H9 (cell line): ENCODE results near the gene BCL2L15. TPM values are rescaled to one million over a fixed set of nuclear protein-coding genes. Genes with fewer than 3 reads are reported as not detected.

Experiments
- DNase-seq: peaks from one replicate; pipeline ENCODE4 v3.0.0-alpha.2; 2017
- H2AFZ ChIP-seq: one replicate; pipeline ENCODE4 v1.6.1; 2013; ENCODE audit warnings: mild to moderate bottlenecking, low read length, control low read depth, moderate library complexity
- H2AK5ac ChIP-seq: 2 replicates; pipeline ENCODE4 v1.6.1; 2013; ENCODE audit warnings: low read length, control low read depth, mixed read lengths; ENCODE audit not compliant: insufficient read length
- H2BK120ac ChIP-seq: one replicate; pipeline ENCODE4 v1.6.1; 2013; ENCODE audit warnings: low read depth, mild to moderate bottlenecking, low read length, control low read depth, inconsistent platforms; ENCODE audit not compliant: poor library complexity, severe bottlenecking
- H2BK12ac ChIP-seq: 2 replicates; pipeline ENCODE4 v1.6.1; 2013; ENCODE audit warnings: low read length, control low read depth, mixed read lengths, low read depth; ENCODE audit not compliant: insufficient read length
- H2BK15ac ChIP-seq: 2 replicates; pipeline ENCODE4 v1.6.1; 2013; ENCODE audit warnings: low read depth, low read length, control low read depth
- H2BK20ac ChIP-seq: one replicate; pipeline ENCODE4 v1.6.1; 2013; ENCODE audit warnings: low read depth, mild to moderate bottlenecking, low read length, control low read depth, inconsistent platforms; ENCODE audit not compliant: poor library complexity, severe bottlenecking
- H2BK5ac ChIP-seq: 2 replicates; pipeline ENCODE4 v1.6.1; 2013; ENCODE audit warnings: low read length, control low read depth, mixed read lengths; ENCODE audit not compliant: insufficient read length
- H3K14ac ChIP-seq: 2 replicates; pipeline ENCODE4 v1.6.1; 2013; ENCODE audit warnings: low read length, control low read depth; ENCODE audit not compliant: insufficient read depth
- H3K18ac ChIP-seq: 2 replicates; pipeline ENCODE4 v1.6.1; 2013; ENCODE audit warnings: low read depth, mild to moderate bottlenecking, mixed read lengths, low read length, control low read depth; ENCODE audit not compliant: insufficient read length
- H3K23ac ChIP-seq: 2 replicates; pipeline ENCODE4 v1.6.1; 2013; ENCODE audit warnings: low read length, control low read depth, mixed read lengths, low read depth; ENCODE audit not compliant: insufficient read length
- H3K23me2 ChIP-seq: 2 replicates; pipeline ENCODE4 v1.6.1; 2013; ENCODE audit warnings: low read depth, mild to moderate bottlenecking, mixed read lengths, low read length, control low read depth; ENCODE audit not compliant: insufficient read length, poor library complexity, severe bottlenecking
- H3K27ac ChIP-seq: 2 replicates; pipeline ENCODE4 v1.5.1; 2013; ENCODE audit warnings: low read length, control low read depth, mixed read lengths, low read depth; ENCODE audit not compliant: insufficient read length
- H3K27me3 ChIP-seq: 2 replicates; pipeline ENCODE4 v1.6.1; 2013; ENCODE audit warnings: low read length, control low read depth, inconsistent platforms; ENCODE audit not compliant: insufficient read depth
- H3K4ac ChIP-seq: 2 replicates; pipeline ENCODE4 v1.6.1; 2013; ENCODE audit warnings: low read depth, mild to moderate bottlenecking, control low read depth, inconsistent platforms, low read length, moderate library complexity
- H3K4me1 ChIP-seq: 2 replicates; pipeline ENCODE4 v1.6.1; 2013; ENCODE audit warnings: low read length, control low read depth, inconsistent platforms; ENCODE audit not compliant: insufficient read depth
- H3K4me2 ChIP-seq: 2 replicates; pipeline ENCODE4 v1.6.1; 2013; ENCODE audit warnings: low read length, control low read depth, mixed read lengths; ENCODE audit not compliant: insufficient read length, insufficient read depth
- H3K56ac ChIP-seq: 2 replicates; pipeline ENCODE4 v1.6.1; 2013; ENCODE audit warnings: low read depth, mild to moderate bottlenecking, mixed read lengths, low read length, control low read depth; ENCODE audit not compliant: insufficient read length
- H3K79me1 ChIP-seq: 2 replicates; pipeline ENCODE4 v1.6.1; 2013; ENCODE audit warnings: low read depth, mild to moderate bottlenecking, moderate library complexity, low read length, control low read depth, inconsistent platforms; ENCODE audit not compliant: insufficient read depth, poor library complexity, severe bottlenecking
- H3K79me2 ChIP-seq: 2 replicates; pipeline ENCODE4 v1.6.1; 2013; ENCODE audit warnings: low read length, control low read depth, inconsistent platforms; ENCODE audit not compliant: insufficient read depth
- H3K9ac ChIP-seq: 2 replicates; pipeline ENCODE4 v1.6.1; 2013; ENCODE audit warnings: low read length, control low read depth, mixed read lengths; ENCODE audit not compliant: insufficient read length; ENCODE audit errors: extremely low read depth
- H3K9me3 ChIP-seq: one replicate; pipeline ENCODE4 v1.6.1; 2013; ENCODE audit warnings: low read depth, low read length, inconsistent platforms; ENCODE audit not compliant: control insufficient read depth
- H3T11ph ChIP-seq: one replicate; pipeline ENCODE4 v1.6.1; 2013; ENCODE audit warnings: mild to moderate bottlenecking, low read length, control low read depth, inconsistent platforms
- H4K20me1 ChIP-seq: one replicate; pipeline ENCODE4 v1.6.1; 2013; ENCODE audit not compliant: control insufficient read depth, insufficient read length, insufficient read depth
- H4K5ac ChIP-seq: 2 replicates; pipeline ENCODE4 v1.6.1; 2013; ENCODE audit warnings: low read depth, mild to moderate bottlenecking, mixed read lengths, low read length, control low read depth; ENCODE audit not compliant: insufficient read length
- H4K8ac ChIP-seq: replicated peaks from 2 replicates; pipeline ENCODE4 v1.6.1; 2013; ENCODE audit warnings: low read length, control low read depth, mixed read lengths, low read depth; ENCODE audit not compliant: insufficient read length
- H4K91ac ChIP-seq: 2 replicates; pipeline ENCODE4 v1.6.1; 2013; ENCODE audit warnings: low read depth, mild to moderate bottlenecking, moderate library complexity, mixed read lengths, low read length, control low read depth; ENCODE audit not compliant: insufficient read length
- H3K27ac Mint-ChIP-seq, 3 experiments: 2 replicates in 2 of 3; 3 replicates in 1 of 3; pipeline ENCODE4 v1.8.0; 2020 to 2021; ENCODE audit warnings: mixed read lengths in 3 of 3, mild to moderate bottlenecking in 1 of 3, moderate library complexity in 1 of 3
- H3K27me3 Mint-ChIP-seq: 2 replicates; pipeline ENCODE4 v1.8.0; 2021; ENCODE audit warnings: low read depth, mild to moderate bottlenecking, moderate library complexity, mixed read lengths
- H3K36me3 Mint-ChIP-seq, 3 experiments: 2 replicates in 2 of 3; 3 replicates in 1 of 3; pipeline ENCODE4 v1.8.0; 2020 to 2021; ENCODE audit warnings: low read depth in 3 of 3, mixed read lengths in 3 of 3; ENCODE audit not compliant: insufficient read depth in 1 of 3
- H3K4me1 Mint-ChIP-seq, 2 experiments: 2 replicates each; pipeline ENCODE4 v1.8.0; 2020; ENCODE audit warnings: mixed read lengths in 2 of 2
- H3K4me3 Mint-ChIP-seq, 2 experiments: 2 replicates in 1 of 2; 3 replicates in 1 of 2; pipeline ENCODE4 v1.8.0; 2020 to 2021; ENCODE audit warnings: mild to moderate bottlenecking in 2 of 2, mixed read lengths in 2 of 2, moderate library complexity in 1 of 2
- H3K9me3 Mint-ChIP-seq, 2 experiments: 2 replicates in 1 of 2; 3 replicates in 1 of 2; pipeline ENCODE4 v1.8.0; 2020; ENCODE audit warnings: mild to moderate bottlenecking in 2 of 2, mixed read lengths in 2 of 2, moderate library complexity in 1 of 2
- CTCF ChIP-seq: fragments of 200-600 bp; sonication (generic); conservative IDR thresholded peaks from 3 replicates; pipeline ENCODE4 v1.8.0; 2021; ENCODE audit warnings: antibody characterized with exemption, mild to moderate bottlenecking
- WGBS: extraction: QIAGEN DNeasy Blood & Tissue Kit; methylation state at CpG from one replicate; pipeline ENCODE4 v1.1.7; 2013; ENCODE audit warnings: missing lambda C conversion rate, low lambda C conversion rate, mixed read lengths; ENCODE audit not compliant: insufficient read length; ENCODE audit errors: extremely low coverage; 5-methylcytosine and 5-hydroxymethylcytosine counted together
- total RNA-seq: library from RNA; stranded (reverse); gene quantifications from 2 replicates; pipeline ENCODE4 v1.2.1, GENCODE V29; 2021

The BCL2L15 gene
- total RNA-seq, 1 experiment from 2014 or later = 0.22 TPM

- Histone ChIP-seq H2BK20ac (no peak overlapping the region), H3K4me2 (no peak overlapping the region), H3K23ac (no peak overlapping the region), H3K79me2 (no peaks in the 10 kb centered on the region), H3K27me3 (no peaks in the 10 kb centered on the region), H4K5ac (no peak overlapping the region), H3K4me1 (no peaks in the 10 kb centered on the region), H3K18ac (no peak overlapping the region), H3K79me1 (no peaks in the 10 kb centered on the region), H3K56ac (no peak overlapping the region), H3K9me3 (no peaks in the 10 kb centered on the region), H2BK5ac (no peak overlapping the region), H2BK15ac (no peak overlapping the region), H2BK120ac (no peak overlapping the region), H4K91ac (no peak overlapping the region), H3K14ac (no peak overlapping the region), H2BK12ac (no peak overlapping the region), H3K4ac (no peak overlapping the region), H4K8ac (no peak overlapping the region), H2AK5ac (no peak overlapping the region), H4K20me1 (no peaks in the 10 kb centered on the region), H2AFZ (no peak overlapping the region), H3K27ac (no peak overlapping the region), H3T11ph (no peak overlapping the region), H3K23me2 (no peaks in the 10 kb centered on the region), H3K9ac (no peak overlapping the region)
- H3K4me3 Mint-ChIP-seq = no peak overlapping the region
- DNase-seq = no peak
- no peaks in the 10 kb centered on the region; a peak in 1 of 4 replicates for H3K4me1 Mint-ChIP-seq
- no peaks in the 10 kb centered on the region for H3K27me3 Mint-ChIP-seq
- TF ChIP-seq CTCF = no peak
- no CpG with 5 or more reads among the region's 1 CpG for WGBS
- H3K27ac Mint-ChIP-seq = no peak overlapping the region
- H3K36me3 Mint-ChIP-seq = no peaks in the 10 kb centered on the region
- no peaks in the 10 kb centered on the region for H3K9me3 Mint-ChIP-seq
Observed at GRCh38 chr1:113858982-113859381, 28.4 kb downstream of the BCL2L15 start.
